K562 (cell line): ENCODE data around the gene USP32. TPM values are rescaled to one million over a fixed set of nuclear protein-coding genes. Genes with fewer than 3 reads are reported as not detected.

Experiments
- CREBBP ChIP-seq: IDR thresholded peaks from one replicate; pipeline ENCODE4 v1.6.1; 2012; ENCODE audit warnings: low read depth, mild to moderate bottlenecking, control low read depth, inconsistent platforms, low read length
- ID3 ChIP-seq, 2 experiments: fragments of 250-450 bp in 1 of 2; fragments of 450-650 bp in 1 of 2; sonication (Bioruptor Pico) in 1 of 2; IDR thresholded peaks; 2 replicates each; pipeline versions ENCODE4 v1.6.1 to v1.8.0; 2016 to 2021; ENCODE audit warnings: mild to moderate bottlenecking in 2 of 2, moderate library complexity in 2 of 2, missing compliant biosample characterization in 1 of 2, missing genetic modification characterization in 1 of 2
- RREB1 ChIP-seq: fragments of 250-450 bp; sonication (Bioruptor Pico); IDR thresholded peaks from 2 replicates; pipeline ENCODE4 v1.4.0; 2020
- SRSF7 ChIP-seq: fragments of 200-400 bp; formaldehyde crosslinking; optimal IDR thresholded peaks from 2 replicates; pipeline ENCODE3; 2017; ENCODE audit warnings: mild to moderate bottlenecking, low read depth, low read length
- TCF3 ChIP-seq: sonication (generic); formaldehyde crosslinking; IDR thresholded peaks from 2 replicates; pipeline ENCODE4 v1.4.0; 2020; ENCODE audit warnings: mild to moderate bottlenecking, missing genetic modification reagents
- ZBTB43 ChIP-seq: sonication (generic); formaldehyde crosslinking; IDR thresholded peaks from 2 replicates; pipeline ENCODE4 v1.8.0; 2023; ENCODE audit warnings: mild to moderate bottlenecking, missing genetic modification reagents
- ZFPM2 ChIP-seq: fragments of 250-450 bp; sonication (Bioruptor Pico); IDR thresholded peaks from 2 replicates; pipeline ENCODE4 v1.5.1; 2022; ENCODE audit warnings: mild to moderate bottlenecking
- ZNF133 ChIP-seq: fragments of 250-450 bp; sonication (Bioruptor Pico); IDR thresholded peaks from 2 replicates; pipeline ENCODE4 v1.4.0; 2020; ENCODE audit warnings: mild to moderate bottlenecking
- ZNF318 ChIP-seq, 2 experiments: fragments of 450-650 bp; IDR thresholded peaks; 2 replicates each; pipeline ENCODE4 v1.6.1; 2016; ENCODE audit warnings: mild to moderate bottlenecking in 2 of 2, borderline replicate concordance in 1 of 2, low read depth in 1 of 2, moderate library complexity in 1 of 2
- polyA plus RNA-seq, 8 experiments: library from polyadenylated mRNA; depleted of rRNA in 4 of 8; stranded (reverse) in 5 of 8; unstranded in 3 of 8; fragments of >200 nt; fragmentation: Nextera tagmentation in 2 of 8; fragmentation: Illumina TruSeq in 1 of 8; extraction: Ambion mirVana in 2 of 8; extraction: Trizol in 1 of 8; gene quantifications; 2 replicates each; pipeline versions ENCODE4 v1.2.1 to v1.2.3, GENCODE V29; 2011 to 2014; ENCODE audit warnings: inconsistent platforms in 1 of 8, missing spikeins in 1 of 8
- total RNA-seq, 7 experiments: library from RNA; depleted of rRNA in 6 of 7; stranded (reverse); fragments of >200 nt in 6 of 7; fragmentation: Illumina TruSeq in 2 of 7; extraction: Trizol in 2 of 7; gene quantifications; 2 replicates each; pipeline versions ENCODE4 v1.2.1 to v1.2.3, GENCODE V29; 2011 to 2021; ENCODE audit warnings: low replicate concordance in 1 of 7

USP32 gene
- total and polyA plus RNA-seq, 9 of the 15 experiments (the other 6 are each of a cell fraction or from before 2014, with no cell fraction given) = 18.0 to 69.3 (median 47.1) TPM

GRCh38 chr17:60371818-60372510 is 20.0 kb downstream of the USP32 start (continued):
- TF ChIP-seq ZBTB43 (CRISPR knock-in tag) (no peak), TCF3 (CRISPR knock-in tag) (peak; percentile 70), ZNF133 (CRISPR knock-in tag) (no peak), RREB1 (CRISPR knock-in tag) (no peak), SRSF7 (no peak), ZNF318 (IDR thresholded peaks at IDR 0.05; ENCODE audit: borderline replicate concordance in 1 of 2, low read depth in 1 of 2) (peak in 1 of 2 experiments; percentile 58; a peak in 2 of 4 replicates), ZFPM2 (no peak), ID3 (CRISPR knock-in tag; IDR thresholded peaks at IDR 0.05) (no peak), ID3 (tag; IDR thresholded peaks at IDR 0.05) (peak; percentile 58; the same call in 1 of the 2 replicates), CREBBP (no peak)
